LoVo (cell line): Measurements from ENCODE around the gene EPHB1.

Experiments
- DNase-seq: peaks from one replicate; pipeline ENCODE4 v3.0.0-alpha.2; 2016; ENCODE audit warnings: low spot score

The EPHB1 gene

DNA sequence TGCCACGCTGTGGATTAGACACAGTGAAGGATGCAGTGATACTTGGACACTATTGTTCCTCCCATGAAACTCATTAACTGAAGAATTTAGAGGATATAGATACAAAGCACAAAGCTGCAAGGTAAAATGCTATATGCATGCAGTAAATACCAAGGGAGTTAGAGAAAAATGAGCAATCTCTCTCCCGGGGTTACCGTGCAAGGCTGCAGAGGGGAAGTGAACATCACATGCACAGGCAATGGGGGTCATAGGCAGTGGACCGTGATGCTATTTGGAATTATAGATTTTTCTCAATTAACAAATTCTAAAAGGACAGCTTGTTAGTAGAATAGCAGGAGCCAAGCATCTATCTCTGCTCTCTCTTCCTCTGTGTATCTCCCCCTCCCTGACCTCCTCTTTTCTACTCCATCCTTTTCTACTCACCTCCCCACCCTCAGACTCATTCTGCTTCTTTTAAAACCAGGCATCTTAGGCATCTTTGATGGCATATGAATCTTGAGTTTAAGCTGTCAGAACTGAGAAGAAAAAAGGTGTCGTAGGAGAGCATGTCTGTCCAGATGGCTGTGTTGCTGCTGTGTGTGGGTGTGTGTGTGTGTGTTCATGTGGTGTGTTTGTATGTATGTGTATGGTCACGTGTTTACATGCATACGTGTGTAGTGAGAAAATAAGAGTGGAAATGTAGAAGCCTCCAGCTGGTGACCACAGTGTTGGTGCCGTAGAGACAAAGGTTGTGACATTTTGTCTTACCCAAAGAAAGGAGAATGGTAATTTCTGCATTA is 339.0 kb downstream of the EPHB1 start:
- DNase-seq, result no peak

GRCh38 chr3:135134684-135135075 is 339.6 kb downstream of the EPHB1 start:
- DNase-seq, result no peak

DNA sequence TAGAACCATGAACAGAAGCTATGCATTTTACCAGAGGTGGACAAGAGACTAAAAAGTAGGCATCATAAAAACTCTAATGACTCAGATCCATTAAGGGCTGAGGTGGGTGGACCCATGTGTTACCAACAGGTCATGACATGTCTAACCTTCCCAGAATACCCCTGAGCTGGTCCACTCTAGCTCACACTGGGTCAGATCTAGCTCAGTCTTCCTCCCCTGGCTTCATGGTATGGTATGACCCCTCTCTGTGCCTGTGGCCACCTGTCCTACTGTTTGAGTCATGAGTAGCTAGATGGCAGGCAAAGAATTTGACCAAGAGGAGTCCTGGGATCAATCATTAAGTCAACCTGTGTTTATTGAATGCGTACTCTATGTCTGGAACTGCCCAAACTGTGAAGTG is 340.4 kb downstream of the EPHB1 start:
- DNase-seq, result no peak

- DNase-seq, result no peak
These were observed 341.5 kb downstream of the EPHB1 start for GRCh38 chr3:135136361-135137100.

- DNase-seq, result no peak
These were observed 342.2 kb downstream of the EPHB1 start for GRCh38 chr3:135137296-135137695.

DNA sequence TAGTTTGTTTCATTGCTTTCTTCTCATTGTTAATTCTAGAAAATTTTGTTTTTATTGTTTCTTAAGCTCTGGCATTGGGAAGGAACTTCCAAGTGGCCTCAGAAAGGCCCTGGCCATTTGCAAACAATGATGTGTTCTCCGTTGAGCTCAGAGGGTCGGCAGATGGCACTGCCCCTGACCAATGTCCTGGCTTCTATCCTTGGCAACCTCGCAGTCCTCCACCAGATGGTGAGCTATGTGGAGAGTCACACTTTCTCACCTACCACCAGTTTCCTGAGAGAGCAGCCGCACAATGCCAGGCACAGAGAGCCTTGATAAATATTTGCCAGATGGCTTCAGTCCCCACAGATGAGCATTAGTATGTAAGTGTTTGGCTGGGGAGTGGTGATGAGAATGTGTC is 343.7 kb downstream of the EPHB1 start:
- no peak for DNase-seq

DNA sequence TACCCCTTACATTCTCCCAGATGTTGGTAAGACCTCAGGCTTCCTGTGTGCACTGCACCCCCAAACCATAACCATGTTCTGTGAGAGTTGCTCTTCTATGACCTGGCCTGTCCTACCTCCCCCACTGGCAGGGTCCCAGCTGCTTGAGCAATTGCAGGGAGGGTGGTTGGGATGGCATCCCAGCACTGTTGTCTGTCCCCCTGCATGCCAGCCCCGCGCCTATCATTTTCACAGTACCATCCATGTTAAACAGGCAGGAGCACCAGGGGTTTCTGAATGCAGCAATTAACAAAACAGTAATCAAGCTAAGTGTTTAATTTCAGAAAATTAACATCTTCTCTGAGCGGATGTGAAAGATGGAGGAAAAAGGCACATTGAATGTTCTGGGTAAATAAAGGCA is 345.5 kb downstream of the EPHB1 start:
- DNase-seq, result no peak

DNA sequence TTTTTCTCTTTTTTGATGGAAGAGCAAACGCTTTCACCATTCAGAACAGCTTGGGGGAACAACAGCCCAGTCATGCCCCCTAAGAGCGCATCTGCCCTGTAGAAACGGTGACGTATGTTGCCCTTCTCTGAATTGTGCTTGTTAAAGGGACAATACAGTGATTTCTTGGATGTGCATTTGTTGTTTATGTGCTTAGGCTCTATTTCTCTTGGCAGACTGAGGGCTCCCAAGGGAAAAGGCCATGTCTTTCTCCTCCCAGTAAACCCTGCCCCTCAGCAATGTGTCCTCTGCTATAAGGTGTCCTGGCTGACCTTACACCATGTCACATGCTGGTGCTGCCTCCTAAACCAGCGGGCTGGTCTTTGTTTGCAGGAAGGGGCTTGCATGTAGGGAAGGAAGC is 346.1 kb downstream of the EPHB1 start:
- no peak for DNase-seq

DNA sequence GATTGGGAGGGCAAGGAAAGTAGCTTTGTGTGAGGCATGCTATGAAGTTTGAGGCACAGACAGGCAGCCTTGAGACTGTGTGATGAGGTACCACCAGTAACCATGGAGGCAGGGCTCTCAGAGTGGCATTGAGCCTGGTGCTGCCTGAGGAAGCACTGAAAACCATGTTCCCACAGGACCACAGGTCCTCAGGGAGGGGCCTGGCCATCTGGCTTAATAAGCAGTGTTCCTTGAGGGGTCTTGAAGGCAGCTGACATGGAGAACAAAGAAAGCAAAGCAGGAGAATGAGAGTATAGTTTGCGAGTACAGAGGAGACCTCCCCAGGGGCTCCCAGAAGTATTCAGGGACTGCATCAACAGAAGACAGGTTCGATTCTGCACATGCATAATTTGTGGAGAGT is 346.6 kb downstream of the EPHB1 start:
- no peak for DNase-seq

DNA sequence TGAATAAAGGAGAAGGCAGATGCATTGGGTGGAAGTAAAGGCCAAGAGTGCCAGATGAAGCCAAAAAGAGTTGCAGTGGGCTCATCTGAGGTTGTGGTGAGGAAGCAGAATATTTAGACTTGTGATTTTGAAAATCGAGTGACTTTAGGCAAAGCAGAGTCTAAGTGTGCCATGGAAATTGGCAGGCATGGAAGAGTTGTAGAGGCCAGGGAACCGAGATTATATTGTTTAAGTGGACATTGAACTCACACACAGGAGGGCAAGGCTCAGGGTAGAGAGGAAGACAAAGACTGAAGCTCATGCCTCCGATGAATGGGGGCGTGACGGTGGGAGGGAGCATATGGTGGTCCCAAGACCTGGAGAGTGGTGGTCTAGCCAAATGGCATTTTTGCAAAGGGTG is 347.5 kb downstream of the EPHB1 start:
- DNase-seq, result no peak

DNA sequence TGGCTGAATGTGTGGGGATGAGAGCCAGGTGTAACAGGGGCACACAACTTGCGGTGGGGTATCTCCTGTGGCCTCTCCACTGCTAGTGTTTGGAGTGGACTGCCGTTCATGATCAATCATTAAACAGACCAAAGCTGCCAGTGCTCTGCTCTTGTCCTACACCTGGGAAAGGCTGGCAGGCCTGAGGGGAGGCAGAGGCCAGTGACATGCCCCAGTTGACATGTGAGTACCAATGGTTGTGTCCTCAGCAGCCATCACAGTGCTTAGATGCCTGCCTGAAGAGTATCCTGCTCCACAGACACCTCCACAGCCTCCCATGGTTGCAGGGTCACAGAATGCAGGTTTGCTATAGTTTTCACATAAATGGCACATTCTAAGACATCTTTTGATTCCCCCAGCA is 348.4 kb downstream of the EPHB1 start:
- no peak for DNase-seq

DNA sequence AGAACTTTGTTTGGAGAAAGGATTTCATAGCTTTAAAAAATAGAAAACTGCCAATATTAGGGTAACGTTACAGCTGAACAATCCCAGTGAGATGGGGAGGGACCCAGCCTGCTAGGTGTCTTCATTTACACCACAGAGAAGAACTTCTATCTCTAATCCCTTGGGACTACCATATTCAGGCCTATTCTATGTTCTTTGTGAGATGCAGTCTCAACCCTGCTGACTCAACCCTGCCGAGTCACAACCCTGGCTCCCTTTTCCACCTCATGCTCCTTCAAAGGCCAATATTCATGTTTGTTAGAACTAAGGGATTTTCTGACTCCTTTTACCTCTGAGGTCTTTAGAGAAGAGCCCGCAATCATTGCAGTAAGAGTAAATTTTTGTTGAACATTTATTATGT is 350.5 kb downstream of the EPHB1 start:
- DNase-seq, result no peak

- no peak for DNase-seq
These were observed 352.6 kb downstream of the EPHB1 start for GRCh38 chr3:135147657-135148056.

DNA sequence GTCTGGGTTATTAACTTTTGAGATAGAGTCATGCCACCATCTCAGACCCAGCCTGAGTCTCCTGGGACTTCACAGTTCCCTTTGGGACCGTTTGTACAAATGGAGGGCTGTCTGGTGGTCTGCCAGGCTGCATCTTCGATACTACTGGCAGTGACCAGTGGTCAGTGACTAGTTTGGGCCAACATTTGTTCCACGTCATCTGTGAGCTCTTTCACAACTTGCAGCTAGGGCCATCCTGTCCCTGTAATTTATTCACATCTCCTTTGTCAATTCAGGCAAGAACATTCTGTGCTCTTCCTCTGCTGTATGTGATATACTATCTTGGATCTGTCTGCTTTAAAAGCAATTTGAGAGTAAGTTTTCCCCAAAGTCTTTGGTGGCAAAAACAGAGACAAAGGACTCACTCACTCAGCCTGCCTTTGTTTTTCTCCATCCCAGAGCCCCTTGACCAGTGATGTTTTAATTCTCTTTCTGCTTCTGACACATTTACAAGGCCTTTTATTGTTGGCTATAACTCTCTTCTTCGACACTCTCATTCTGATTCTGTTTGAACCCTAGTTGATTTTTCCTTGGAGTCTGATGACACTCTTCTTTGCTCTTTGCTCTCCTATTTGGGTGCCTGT is 353.4 kb downstream of the EPHB1 start:
- no peak for DNase-seq

DNA sequence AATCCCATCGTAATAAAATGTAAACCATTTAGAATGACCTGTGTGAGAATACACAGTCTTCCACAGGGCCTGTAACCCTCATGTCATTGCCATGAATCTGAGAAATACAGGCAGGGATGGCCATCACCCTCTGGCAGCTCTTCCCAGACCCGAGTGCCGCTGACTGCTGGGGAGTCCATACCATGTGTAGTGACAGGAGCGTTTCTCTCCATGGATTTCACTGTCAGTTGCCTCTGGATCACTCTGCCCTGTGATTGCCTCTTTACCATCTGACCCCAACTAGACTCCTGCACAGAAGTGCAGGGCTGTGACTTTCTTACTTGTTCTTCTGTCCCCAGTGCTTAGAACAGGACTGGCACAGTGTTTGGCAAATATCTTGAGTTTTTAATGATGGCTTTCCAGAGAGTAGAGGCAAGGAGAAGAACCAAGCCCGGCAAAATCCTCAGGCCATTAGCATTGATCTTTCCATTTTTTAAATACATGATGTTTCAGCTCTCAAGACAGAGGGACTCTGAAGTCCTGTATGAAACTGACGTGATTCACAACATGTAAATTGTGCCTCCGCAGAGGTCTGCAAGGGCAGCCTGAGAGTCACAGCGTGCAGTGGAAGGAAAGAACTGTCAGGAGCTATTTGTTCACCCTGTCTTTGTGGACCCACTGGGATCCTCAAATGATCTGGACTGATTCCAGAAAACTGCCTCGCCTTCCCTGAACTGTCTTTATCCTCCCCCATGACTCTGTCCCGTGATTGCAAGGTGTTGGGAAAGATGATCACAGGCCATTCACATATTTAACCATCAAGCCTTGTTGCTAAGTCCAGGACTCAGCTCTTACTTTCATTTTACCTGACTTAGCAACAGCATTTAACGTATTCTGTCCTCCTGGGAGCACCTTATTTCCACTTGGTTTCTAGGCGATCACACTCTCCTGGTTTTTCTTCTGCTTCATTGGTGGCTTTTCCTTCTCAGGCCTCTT is 354.9 kb downstream of the EPHB1 start:
- DNase-seq, result no peak

- no peak for DNase-seq
These were observed 359.1 kb downstream of the EPHB1 start for GRCh38 chr3:135154186-135154585.

DNA sequence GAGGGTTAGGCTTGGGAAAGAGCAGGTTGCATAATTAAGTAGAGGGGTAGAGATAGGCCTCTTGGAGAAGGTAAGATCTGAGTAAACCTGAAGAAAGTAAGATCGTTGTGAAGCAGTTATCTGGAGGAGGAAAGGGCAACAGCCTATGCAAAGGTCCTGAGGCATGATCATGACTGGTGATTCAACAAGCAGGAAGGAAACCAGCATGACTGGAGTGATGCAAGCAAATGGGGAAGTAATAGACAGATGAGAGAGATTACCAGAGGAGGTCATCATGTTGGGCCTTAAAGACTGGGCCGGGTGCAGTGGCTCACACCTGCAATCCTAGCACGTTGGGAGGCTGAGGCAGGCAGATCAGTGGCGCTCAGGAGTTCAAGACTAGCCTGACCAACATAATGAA is 360.2 kb downstream of the EPHB1 start:
- no peak for DNase-seq

- DNase-seq, result no peak
These were observed 360.7 kb downstream of the EPHB1 start for GRCh38 chr3:135155791-135156190.

GRCh38 chr3:135157045-135157740 is 362.1 kb downstream of the EPHB1 start:
- no peak for DNase-seq

DNA sequence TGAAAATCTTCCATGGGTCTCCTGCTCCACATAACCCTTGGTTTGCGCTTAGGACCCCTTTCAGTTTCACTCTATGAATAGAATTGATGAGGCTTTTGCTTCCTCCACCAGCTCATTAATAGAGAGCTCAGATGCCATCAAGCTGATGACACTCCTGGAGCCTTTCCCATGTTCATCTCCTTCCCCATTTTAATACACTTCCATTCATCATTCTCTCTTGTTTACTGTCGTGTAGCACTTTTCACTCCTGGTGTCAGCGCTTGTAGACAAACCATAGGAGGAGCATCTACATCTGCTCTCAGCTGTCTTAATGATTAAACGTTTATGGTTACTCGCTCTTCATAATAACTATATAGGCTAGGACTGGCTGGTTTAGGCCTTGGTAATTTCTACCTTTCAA is 363.5 kb downstream of the EPHB1 start:
- no peak for DNase-seq

- no peak for DNase-seq
These were observed 364.7 kb downstream of the EPHB1 start for GRCh38 chr3:135159681-135160247.
